ENCODE measurements around the gene MATN1. TPM values are rescaled to one million over a fixed set of nuclear protein-coding genes. Genes with fewer than 3 reads are reported as not detected.

The MATN1 gene
- total RNA-seq, 4 donors from 2014 or later = not detected

DNA sequence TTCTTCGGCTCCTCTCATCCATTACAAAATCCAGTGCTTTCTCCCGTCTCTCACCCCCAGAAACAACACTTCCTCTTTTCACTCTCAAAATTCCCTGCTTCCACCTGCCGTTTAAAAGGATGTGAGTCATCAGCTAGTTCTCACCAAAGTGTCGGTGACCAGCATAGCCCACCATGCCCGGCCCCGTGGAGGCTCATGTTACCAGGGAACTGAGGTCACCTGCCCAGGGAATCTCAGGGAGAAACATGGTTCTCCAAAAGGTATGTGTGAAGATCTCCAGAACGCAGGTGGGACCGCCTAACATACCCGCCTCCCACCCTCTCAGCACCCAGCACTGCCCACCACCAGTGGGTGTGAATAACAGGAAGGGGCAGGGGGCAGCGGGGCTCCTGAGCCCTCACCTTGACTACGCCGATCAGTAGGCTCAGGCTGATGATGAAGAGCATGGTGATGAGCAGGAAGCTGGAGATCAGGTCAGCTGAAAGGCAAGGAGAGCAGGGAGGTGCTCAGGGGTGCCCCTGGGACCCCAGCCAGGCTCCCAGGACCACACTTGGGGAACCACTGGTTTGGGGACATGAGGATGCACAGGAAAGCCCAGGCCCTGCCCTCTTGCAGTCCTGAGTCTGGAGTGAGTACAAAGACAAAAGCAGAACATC, 18.0 kb upstream of the MATN1 start:
- Histone ChIP-seq H3K36me3 (peaks cover 0 to 19% (median 0%) of the 10 kb centered on the region in 3 donors), H3K9me3 (no peaks in the 10 kb centered on the region), H3K4me1 (peaks cover 0 to 54% (median 39%) of the 10 kb centered on the region in 4 donors), H3K27ac (peak overlapping the region in 2 of 4 donors; percentile 25 to 97), H3K27me3 (no peaks in the 10 kb centered on the region), H3K4me3 (no peak overlapping the region)
- no peak for DNase-seq
- TF ChIP-seq POLR2A (IDR thresholded peaks at IDR 0.05) = no peak
- TF ChIP-seq, protein P1, sequence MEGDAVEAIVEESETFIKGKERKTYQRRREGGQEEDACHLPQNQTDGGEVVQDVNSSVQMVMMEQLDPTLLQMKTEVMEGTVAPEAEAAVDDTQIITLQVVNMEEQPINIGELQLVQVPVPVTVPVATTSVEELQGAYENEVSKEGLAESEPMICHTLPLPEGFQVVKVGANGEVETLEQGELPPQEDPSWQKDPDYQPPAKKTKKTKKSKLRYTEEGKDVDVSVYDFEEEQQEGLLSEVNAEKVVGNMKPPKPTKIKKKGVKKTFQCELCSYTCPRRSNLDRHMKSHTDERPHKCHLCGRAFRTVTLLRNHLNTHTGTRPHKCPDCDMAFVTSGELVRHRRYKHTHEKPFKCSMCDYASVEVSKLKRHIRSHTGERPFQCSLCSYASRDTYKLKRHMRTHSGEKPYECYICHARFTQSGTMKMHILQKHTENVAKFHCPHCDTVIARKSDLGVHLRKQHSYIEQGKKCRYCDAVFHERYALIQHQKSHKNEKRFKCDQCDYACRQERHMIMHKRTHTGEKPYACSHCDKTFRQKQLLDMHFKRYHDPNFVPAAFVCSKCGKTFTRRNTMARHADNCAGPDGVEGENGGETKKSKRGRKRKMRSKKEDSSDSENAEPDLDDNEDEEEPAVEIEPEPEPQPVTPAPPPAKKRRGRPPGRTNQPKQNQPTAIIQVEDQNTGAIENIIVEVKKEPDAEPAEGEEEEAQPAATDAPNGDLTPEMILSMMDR (IDR thresholded peaks at IDR 0.05) = no peak

DNA sequence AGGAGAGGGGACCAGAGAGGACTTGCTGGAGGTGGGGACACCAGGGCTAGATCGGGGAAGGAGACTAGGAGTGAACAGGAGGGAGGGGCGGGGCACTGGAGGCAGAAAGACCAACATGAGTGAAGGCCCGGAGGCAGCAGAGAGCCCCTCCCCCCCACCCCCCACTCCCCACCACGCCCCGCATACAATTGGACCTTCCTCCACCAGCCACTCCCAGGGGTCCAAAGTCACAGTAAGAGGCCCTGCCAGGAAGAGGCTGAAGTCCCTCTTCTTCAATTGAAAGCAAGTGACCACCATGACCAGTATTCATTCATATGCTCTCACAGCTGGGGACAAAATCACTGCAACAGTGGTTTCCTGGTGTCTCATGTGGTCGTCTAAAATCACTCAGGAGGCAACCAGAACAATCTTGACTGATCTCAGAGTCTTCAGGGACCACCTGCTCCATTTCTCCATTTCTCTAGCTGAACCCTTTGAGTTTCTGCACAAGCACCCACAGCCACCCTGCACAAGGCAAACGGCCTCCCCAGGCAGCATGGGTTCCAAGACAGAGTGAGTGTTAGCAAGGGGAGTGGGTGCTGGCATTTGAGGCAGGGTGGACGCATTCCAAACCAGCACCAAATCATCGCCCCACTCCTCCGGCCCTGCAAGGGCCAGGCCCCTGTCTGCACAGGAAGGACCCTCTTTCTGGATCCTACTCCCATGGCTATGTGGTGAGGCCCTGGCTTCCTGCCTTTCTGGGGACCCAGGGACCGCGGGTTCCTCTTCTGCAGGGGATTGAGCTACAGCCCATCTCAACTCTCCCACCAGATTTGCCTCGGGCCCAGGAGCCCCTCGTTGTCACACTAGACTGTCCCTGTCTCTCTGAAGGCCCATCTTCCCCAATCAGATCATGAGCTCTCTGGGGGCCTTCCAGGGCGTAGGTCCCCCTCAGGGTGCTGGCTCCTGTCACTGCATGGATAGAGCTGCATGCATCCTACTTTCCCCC, 17.2 kb upstream of the MATN1 start:
- no peaks in the 10 kb centered on the region for H3K27me3 ChIP-seq
- H3K4me1 ChIP-seq = peaks cover 0 to 46% (median 30%) of the 10 kb centered on the region in 4 donors
- H3K4me3 ChIP-seq = no peak overlapping the region
- H3K27ac ChIP-seq = peak overlapping the region in 1 of 4 donors; percentile 97
- H3K9me3 ChIP-seq = no peaks in the 10 kb centered on the region
- TF ChIP-seq, protein P1 (IDR thresholded peaks at IDR 0.05) = no peak
- no peak for TF ChIP-seq POLR2A (IDR thresholded peaks at IDR 0.05)
- H3K36me3 ChIP-seq = peaks cover 0 to 19% (median 0%) of the 10 kb centered on the region in 3 donors
- DNase-seq = no peak

DNA sequence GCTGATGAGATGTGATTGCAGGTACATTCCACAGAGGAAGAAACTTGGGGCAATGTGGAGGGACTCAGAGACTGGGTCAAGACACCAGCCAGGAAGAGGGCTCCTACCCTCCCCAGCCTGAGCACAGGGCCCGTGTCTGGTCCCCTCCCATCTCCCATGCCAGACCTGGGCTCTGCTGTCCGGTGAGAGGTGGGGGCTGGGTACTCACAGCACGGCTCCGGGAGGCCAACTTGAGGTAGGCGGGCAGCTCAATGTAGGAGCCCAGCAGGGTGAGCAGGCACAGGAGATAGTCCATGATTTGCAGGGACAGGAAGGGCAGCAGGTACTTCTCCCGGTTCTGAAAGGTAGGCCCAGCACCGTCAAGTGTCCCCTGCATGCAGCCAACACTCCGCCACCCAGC, 16.2 kb upstream of the MATN1 start:
- TF ChIP-seq POLR2A (IDR thresholded peaks at IDR 0.05) = no peak
- TF ChIP-seq, protein P1 (IDR thresholded peaks at IDR 0.05) = no peak
- Histone ChIP-seq H3K9me3 (no peaks in the 10 kb centered on the region), H3K27ac (peak overlapping the region in 1 of 4 donors; percentile 25), H3K36me3 (peaks cover 0 to 19% (median 0%) of the 10 kb centered on the region in 3 donors), H3K4me1 (peaks cover 0 to 37% (median 22%) of the 10 kb centered on the region in 4 donors), H3K4me3 (no peak overlapping the region), H3K27me3 (no peaks in the 10 kb centered on the region)
- no peak for DNase-seq

DNA sequence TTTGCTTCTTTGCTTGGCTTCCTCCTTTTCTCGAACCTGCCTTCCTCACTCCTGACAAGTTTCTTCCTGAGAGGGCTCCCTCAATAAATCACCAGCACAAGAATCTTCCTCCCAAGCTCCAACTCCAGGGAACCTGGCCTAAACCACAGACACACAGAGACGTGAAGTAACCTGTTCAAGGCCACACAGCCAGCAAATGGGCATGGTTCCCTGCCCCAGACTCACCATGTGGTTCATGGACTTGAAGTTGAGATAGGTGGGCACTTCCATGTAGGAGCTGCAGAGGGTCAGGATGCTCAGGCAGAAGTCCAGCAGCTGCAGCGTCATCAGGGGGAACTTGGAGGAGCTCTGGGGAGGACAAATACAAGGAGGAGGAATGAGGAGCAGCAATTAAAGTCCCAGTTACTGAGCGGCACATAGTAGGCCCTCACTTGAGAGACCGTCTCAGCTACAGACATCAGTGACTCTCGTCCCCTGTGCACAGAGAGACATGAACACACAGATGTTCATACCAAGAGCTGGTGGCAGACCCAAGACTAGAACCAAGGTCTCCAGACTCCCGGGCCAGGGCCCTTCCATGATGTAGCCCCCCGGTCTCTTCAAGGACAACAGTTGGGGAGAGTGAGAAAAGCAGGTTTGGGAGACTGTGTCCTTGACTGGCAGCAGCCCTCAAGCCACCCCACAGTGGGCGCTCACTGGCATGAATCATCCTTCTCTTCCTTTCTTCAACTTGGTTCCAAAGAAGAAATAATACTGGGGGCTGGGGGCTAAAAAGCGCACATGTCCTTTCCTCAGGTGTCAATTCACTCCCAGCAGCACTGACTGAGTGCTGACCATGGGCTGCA, 15.6 kb upstream of the MATN1 start:
- no peak for DNase-seq
- Histone ChIP-seq H3K9me3 (no peaks in the 10 kb centered on the region), H3K4me3 (no peak overlapping the region), H3K36me3 (peaks cover 0 to 19% (median 0%) of the 10 kb centered on the region in 3 donors), H3K4me1 (peaks cover 0 to 31% (median 17%) of the 10 kb centered on the region in 4 donors), H3K27me3 (no peaks in the 10 kb centered on the region), H3K27ac (peak overlapping the region in 1 of 4 donors; percentile 25)
- TF ChIP-seq, protein P1 (IDR thresholded peaks at IDR 0.05) = no peak
- no peak for TF ChIP-seq POLR2A (IDR thresholded peaks at IDR 0.05)

All from Peyer's patch (tissue), 4 donors.